Measurements from ENCODE around the gene GYG2. TPM values are rescaled to one million over a fixed set of nuclear protein-coding genes. Genes with fewer than 3 reads are reported as not detected.

Gene GYG2
- polyA plus RNA-seq, 1 of the 3 experiments (the other 2 are of a cell fraction) = 1.8 TPM

GRCh38 chrX:2928583-2929434 is 100.1 kb downstream of the GYG2 start, which contains the start of gene ARSD (continued):
- 0 out of 2 replicates have a peak, but pooled peaks have one; percentile 22 for TF ChIP-seq ZBTB33 (IDR thresholded peaks at IDR 0.05; ENCODE audit: borderline replicate concordance, low read depth)
- 0 out of 2 replicates have a peak, but pooled peaks have one; percentile 68 for TF ChIP-seq MAX (IDR thresholded peaks at IDR 0.05; ENCODE audit: low read depth)
- no peak for TF ChIP-seq GATA2 (CRISPR knock-in tag; IDR thresholded peaks at IDR 0.05)
- no peak for TF ChIP-seq IRF3 (IDR thresholded peaks at IDR 0.05; ENCODE audit: low read depth, low read length)
- TF ChIP-seq NFIC (IDR thresholded peaks at IDR 0.05; ENCODE audit: borderline replicate concordance) = no peak; the same call in 1 of the 2 replicates
- TF ChIP-seq CTCF (IDR thresholded peaks at IDR 0.05) = no peak
- TF ChIP-seq FOXM1 (IDR thresholded peaks at IDR 0.05; ENCODE audit: low read depth) = no peak
- TF ChIP-seq TEAD4 (IDR thresholded peaks at IDR 0.05; ENCODE audit: borderline replicate concordance, insufficient read depth) = no peak
- no peak for TF ChIP-seq USF1 (IDR thresholded peaks at IDR 0.05; ENCODE audit: borderline replicate concordance, low read depth)
- TF ChIP-seq REST (IDR thresholded peaks at IDR 0.05; ENCODE audit: low read depth, low read length) = no peak
- TF ChIP-seq GABPA (IDR thresholded peaks at IDR 0.05; ENCODE audit: low read depth) = peak; percentile 34; the same call in 1 of the 2 replicates
- 0 out of 2 replicates have a peak, but pooled peaks have one; percentile 15 for TF ChIP-seq SIN3A (IDR thresholded peaks at IDR 0.05; ENCODE audit: borderline replicate concordance, low read depth, low read length)
- TF ChIP-seq PBX3 (IDR thresholded peaks at IDR 0.05) = no peak; the same call in 1 of the 2 replicates
- no peak for TF ChIP-seq EP300 (IDR thresholded peaks at IDR 0.05; ENCODE audit: borderline replicate concordance in 1 of 2, low read depth in 1 of 2, low read length in 1 of 2)
- TF ChIP-seq RAD21 (IDR thresholded peaks at IDR 0.05; ENCODE audit: low read length) = no peak
- no peak for TF ChIP-seq RFX5 (IDR thresholded peaks at IDR 0.05; ENCODE audit: low read length)
- TF ChIP-seq TCF12 (IDR thresholded peaks at IDR 0.05) = no peak
- TF ChIP-seq MEF2A (IDR thresholded peaks at IDR 0.05; ENCODE audit: borderline replicate concordance, low read depth) = no peak
- no peak for TF ChIP-seq CHD2 (IDR thresholded peaks at IDR 0.05; ENCODE audit: low read length, partially characterized antibody)
- no peak for TF ChIP-seq USF2 (IDR thresholded peaks at IDR 0.05; ENCODE audit: borderline replicate concordance, low read depth, low read length)

All from SK-N-SH (cell line).